ENCODE results near the gene FOXP2.

Gene FOXP2

GRCh38 chr7:114711241-114711640 lies 296.6 kb downstream of the FOXP2 start:
- H3K36me3 ChIP-seq (ENCODE audit: control insufficient read depth in 4 of 4, insufficient read depth in 4 of 4, low read length in 3 of 4), result no peaks in the 10 kb centered on the region
- ChIA-PET CTCF (no interaction called here), POLR2A (no interaction called here)
- WGBS (ENCODE audit: insufficient coverage), result 88% methylated on average over 1 of the region's 4 CpGs
- no peak for DNase-seq
- H3K4me1 ChIP-seq (ENCODE audit: control extremely low read depth in 1 of 4, control insufficient read depth in 4 of 4, insufficient read depth in 4 of 4, low read length in 3 of 4), result no peaks in the 10 kb centered on the region
- H3K27me3 ChIP-seq (replicated peaks in 2 of 5; ENCODE audit: control insufficient read depth in 4 of 5, insufficient read depth in 5 of 5, low read length in 4 of 5), result peaks cover 0 to 4% (median 0%) of the 10 kb centered on the region in 5 experiments
- H3K27ac ChIP-seq (ENCODE audit: insufficient read depth in 1 of 2, low read depth in 1 of 2, low read length in 2 of 2, poor library complexity in 1 of 2, severe bottlenecking in 2 of 2), result no peak overlapping the region
- H3K4me3 ChIP-seq (ENCODE audit: control insufficient read depth in 1 of 7, extremely low read depth in 1 of 7, insufficient read depth in 4 of 7, low read depth in 2 of 7, low read length in 6 of 7), result no peak overlapping the region
- H3K9me3 ChIP-seq (ENCODE audit: control extremely low read depth in 1 of 5, control insufficient read depth in 4 of 5, insufficient read depth in 2 of 5, low read depth in 1 of 5, low read length in 4 of 5), result no peaks in the 10 kb centered on the region

- ChIA-PET CTCF (no interaction called here), POLR2A (no interaction called here)
Measured at GRCh38 chr7:114715907-114716306, 301.3 kb downstream of the FOXP2 start.

GRCh38 chr7:114718861-114719260 lies 304.2 kb downstream of the FOXP2 start:
- H3K27ac ChIP-seq (ENCODE audit: insufficient read depth in 1 of 2, low read depth in 1 of 2, low read length in 2 of 2, poor library complexity in 1 of 2, severe bottlenecking in 2 of 2), result no peak overlapping the region
- H3K36me3 ChIP-seq (ENCODE audit: control insufficient read depth in 4 of 4, insufficient read depth in 4 of 4, low read length in 3 of 4), result no peaks in the 10 kb centered on the region
- H3K4me3 ChIP-seq (ENCODE audit: control insufficient read depth in 1 of 7, extremely low read depth in 1 of 7, insufficient read depth in 4 of 7, low read depth in 2 of 7, low read length in 6 of 7), result no peak overlapping the region
- no peaks in the 10 kb centered on the region for H3K27me3 ChIP-seq (replicated peaks in 2 of 5; ENCODE audit: control insufficient read depth in 4 of 5, insufficient read depth in 5 of 5, low read length in 4 of 5)
- ChIA-PET POLR2A (no interaction called here), CTCF (no interaction called here)
- no peaks in the 10 kb centered on the region for H3K9me3 ChIP-seq (ENCODE audit: control extremely low read depth in 1 of 5, control insufficient read depth in 4 of 5, insufficient read depth in 2 of 5, low read depth in 1 of 5, low read length in 4 of 5)
- no peak for DNase-seq
- WGBS (ENCODE audit: insufficient coverage), result 90% methylated on average over 2 of the region's 3 CpGs
- no peaks in the 10 kb centered on the region for H3K4me1 ChIP-seq (ENCODE audit: control extremely low read depth in 1 of 4, control insufficient read depth in 4 of 4, insufficient read depth in 4 of 4, low read length in 3 of 4)

More at GRCh38 chr7:114715907-114716306, 301.3 kb downstream of the FOXP2 start:
- H3K4me1 ChIP-seq (ENCODE audit: control extremely low read depth in 1 of 4, control insufficient read depth in 4 of 4, insufficient read depth in 4 of 4, low read length in 3 of 4), result no peaks in the 10 kb centered on the region
- 100% methylated on average over 1 of the region's 3 CpGs for WGBS (ENCODE audit: insufficient coverage)
- H3K36me3 ChIP-seq (ENCODE audit: control insufficient read depth in 4 of 4, insufficient read depth in 4 of 4, low read length in 3 of 4), result no peaks in the 10 kb centered on the region
- DNase-seq, result no peak
- no peak overlapping the region for H3K27ac ChIP-seq (ENCODE audit: insufficient read depth in 1 of 2, low read depth in 1 of 2, low read length in 2 of 2, poor library complexity in 1 of 2, severe bottlenecking in 2 of 2)
- no peak overlapping the region for H3K4me3 ChIP-seq (ENCODE audit: control insufficient read depth in 1 of 7, extremely low read depth in 1 of 7, insufficient read depth in 4 of 7, low read depth in 2 of 7, low read length in 6 of 7)
- H3K27me3 ChIP-seq (replicated peaks in 2 of 5; ENCODE audit: control insufficient read depth in 4 of 5, insufficient read depth in 5 of 5, low read length in 4 of 5), result peaks cover 0 to 3% (median 0%) of the 10 kb centered on the region in 5 experiments
- no peaks in the 10 kb centered on the region for H3K9me3 ChIP-seq (ENCODE audit: control extremely low read depth in 1 of 5, control insufficient read depth in 4 of 5, insufficient read depth in 2 of 5, low read depth in 1 of 5, low read length in 4 of 5)

GRCh38 chr7:114720725-114721124 lies 306.1 kb downstream of the FOXP2 start:
- POLR2A ChIA-PET, result no interaction called here
- Histone ChIP-seq H3K4me3 (ENCODE audit: control insufficient read depth in 1 of 7, extremely low read depth in 1 of 7, insufficient read depth in 4 of 7, low read depth in 2 of 7, low read length in 6 of 7) (no peak overlapping the region), H3K27ac (ENCODE audit: insufficient read depth in 1 of 2, low read depth in 1 of 2, low read length in 2 of 2, poor library complexity in 1 of 2, severe bottlenecking in 2 of 2) (no peak overlapping the region), H3K4me1 (ENCODE audit: control extremely low read depth in 1 of 4, control insufficient read depth in 4 of 4, insufficient read depth in 4 of 4, low read length in 3 of 4) (no peaks in the 10 kb centered on the region), H3K9me3 (ENCODE audit: control extremely low read depth in 1 of 5, control insufficient read depth in 4 of 5, insufficient read depth in 2 of 5, low read depth in 1 of 5, low read length in 4 of 5) (no peaks in the 10 kb centered on the region), H3K27me3 (replicated peaks in 2 of 5; ENCODE audit: control insufficient read depth in 4 of 5, insufficient read depth in 5 of 5, low read length in 4 of 5) (no peaks in the 10 kb centered on the region), H3K36me3 (ENCODE audit: control insufficient read depth in 4 of 4, insufficient read depth in 4 of 4, low read length in 3 of 4) (no peaks in the 10 kb centered on the region)
- DNase-seq, result no peak
- CTCF ChIA-PET, result no interaction called here
- 75% methylated on average over 1 of the region's 4 CpGs for WGBS (ENCODE audit: insufficient coverage)

GRCh38 chr7:114722562-114722961 lies 307.9 kb downstream of the FOXP2 start:
- H3K36me3 ChIP-seq (ENCODE audit: control insufficient read depth in 4 of 4, insufficient read depth in 4 of 4, low read length in 3 of 4), result no peaks in the 10 kb centered on the region
- CTCF ChIA-PET, result no interaction called here
- POLR2A ChIA-PET, result no interaction called here
- no peaks in the 10 kb centered on the region for H3K4me1 ChIP-seq (ENCODE audit: control extremely low read depth in 1 of 4, control insufficient read depth in 4 of 4, insufficient read depth in 4 of 4, low read length in 3 of 4)
- no peak overlapping the region for H3K27ac ChIP-seq (ENCODE audit: insufficient read depth in 1 of 2, low read depth in 1 of 2, low read length in 2 of 2, poor library complexity in 1 of 2, severe bottlenecking in 2 of 2)
- no peaks in the 10 kb centered on the region for H3K9me3 ChIP-seq (ENCODE audit: control extremely low read depth in 1 of 5, control insufficient read depth in 4 of 5, insufficient read depth in 2 of 5, low read depth in 1 of 5, low read length in 4 of 5)
- no peak overlapping the region for H3K4me3 ChIP-seq (ENCODE audit: control insufficient read depth in 1 of 7, extremely low read depth in 1 of 7, insufficient read depth in 4 of 7, low read depth in 2 of 7, low read length in 6 of 7)
- no peak for DNase-seq
- H3K27me3 ChIP-seq (replicated peaks in 2 of 5; ENCODE audit: control insufficient read depth in 4 of 5, insufficient read depth in 5 of 5, low read length in 4 of 5), result no peaks in the 10 kb centered on the region

- no peak overlapping the region for H3K4me3 ChIP-seq (ENCODE audit: control insufficient read depth in 1 of 7, extremely low read depth in 1 of 7, insufficient read depth in 4 of 7, low read depth in 2 of 7, low read length in 6 of 7)
- no peak overlapping the region for H3K27ac ChIP-seq (ENCODE audit: insufficient read depth in 1 of 2, low read depth in 1 of 2, low read length in 2 of 2, poor library complexity in 1 of 2, severe bottlenecking in 2 of 2)
- CTCF ChIA-PET, result no interaction called here
- no peak for DNase-seq
- no peaks in the 10 kb centered on the region for H3K27me3 ChIP-seq (replicated peaks in 2 of 5; ENCODE audit: control insufficient read depth in 4 of 5, insufficient read depth in 5 of 5, low read length in 4 of 5)
- no peaks in the 10 kb centered on the region for H3K4me1 ChIP-seq (ENCODE audit: control extremely low read depth in 1 of 4, control insufficient read depth in 4 of 4, insufficient read depth in 4 of 4, low read length in 3 of 4)
- no peaks in the 10 kb centered on the region for H3K36me3 ChIP-seq (ENCODE audit: control insufficient read depth in 4 of 4, insufficient read depth in 4 of 4, low read length in 3 of 4)
- POLR2A ChIA-PET, result no interaction called here
- H3K9me3 ChIP-seq (ENCODE audit: control extremely low read depth in 1 of 5, control insufficient read depth in 4 of 5, insufficient read depth in 2 of 5, low read depth in 1 of 5, low read length in 4 of 5), result no peaks in the 10 kb centered on the region
- WGBS (ENCODE audit: insufficient coverage), result no CpG with 5 or more reads among the region's 1 CpG
Measured at GRCh38 chr7:114723308-114723707, 308.7 kb downstream of the FOXP2 start.

GRCh38 chr7:114740095-114740494 lies 325.5 kb downstream of the FOXP2 start:
- WGBS (ENCODE audit: insufficient coverage), result 76% methylated on average over 2 of the region's 2 CpGs
- Histone ChIP-seq H3K4me3 (ENCODE audit: control insufficient read depth in 1 of 7, extremely low read depth in 1 of 7, insufficient read depth in 4 of 7, low read depth in 2 of 7, low read length in 6 of 7) (no peak overlapping the region), H3K4me1 (ENCODE audit: control extremely low read depth in 1 of 4, control insufficient read depth in 4 of 4, insufficient read depth in 4 of 4, low read length in 3 of 4) (no peaks in the 10 kb centered on the region), H3K27me3 (replicated peaks in 2 of 5; ENCODE audit: control insufficient read depth in 4 of 5, insufficient read depth in 5 of 5, low read length in 4 of 5) (no peaks in the 10 kb centered on the region), H3K9me3 (ENCODE audit: control extremely low read depth in 1 of 5, control insufficient read depth in 4 of 5, insufficient read depth in 2 of 5, low read depth in 1 of 5, low read length in 4 of 5) (no peaks in the 10 kb centered on the region), H3K36me3 (ENCODE audit: control insufficient read depth in 4 of 4, insufficient read depth in 4 of 4, low read length in 3 of 4) (no peaks in the 10 kb centered on the region), H3K27ac (ENCODE audit: insufficient read depth in 1 of 2, low read depth in 1 of 2, low read length in 2 of 2, poor library complexity in 1 of 2, severe bottlenecking in 2 of 2) (no peak overlapping the region)
- CTCF ChIA-PET, result no interaction called here
- peak in 1 of 3 donors; percentile 25 for DNase-seq
- POLR2A ChIA-PET, result no interaction called here

DNA sequence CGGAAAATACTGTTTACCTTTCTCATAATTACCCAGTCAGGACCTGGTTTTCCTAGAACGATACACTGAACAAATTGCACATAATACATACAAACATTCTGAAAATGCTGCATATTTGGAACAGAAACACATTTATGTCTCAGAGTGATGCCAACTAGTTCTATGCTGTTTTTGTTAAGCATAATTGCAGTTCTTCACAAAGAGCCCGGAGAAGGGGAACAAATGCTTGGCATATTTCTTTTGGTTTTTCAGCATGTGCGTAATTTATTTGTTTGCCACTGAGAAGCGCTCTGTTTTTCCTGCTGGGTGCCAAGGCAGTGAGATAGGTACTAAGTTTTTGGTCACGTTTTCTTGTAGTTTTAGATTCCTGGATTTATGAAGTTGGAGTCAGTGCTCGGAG lies 326.3 kb downstream of the FOXP2 start:
- Histone ChIP-seq H3K36me3 (ENCODE audit: control insufficient read depth in 4 of 4, insufficient read depth in 4 of 4, low read length in 3 of 4) (no peaks in the 10 kb centered on the region), H3K4me1 (ENCODE audit: control extremely low read depth in 1 of 4, control insufficient read depth in 4 of 4, insufficient read depth in 4 of 4, low read length in 3 of 4) (no peaks in the 10 kb centered on the region), H3K27me3 (replicated peaks in 2 of 5; ENCODE audit: control insufficient read depth in 4 of 5, insufficient read depth in 5 of 5, low read length in 4 of 5) (no peaks in the 10 kb centered on the region), H3K9me3 (ENCODE audit: control extremely low read depth in 1 of 5, control insufficient read depth in 4 of 5, insufficient read depth in 2 of 5, low read depth in 1 of 5, low read length in 4 of 5) (no peaks in the 10 kb centered on the region), H3K4me3 (ENCODE audit: control insufficient read depth in 1 of 7, extremely low read depth in 1 of 7, insufficient read depth in 4 of 7, low read depth in 2 of 7, low read length in 6 of 7) (no peak overlapping the region), H3K27ac (ENCODE audit: insufficient read depth in 1 of 2, low read depth in 1 of 2, low read length in 2 of 2, poor library complexity in 1 of 2, severe bottlenecking in 2 of 2) (no peak overlapping the region)
- 97% methylated on average over 6 of the region's 7 CpGs for WGBS (ENCODE audit: insufficient coverage)
- ChIA-PET POLR2A (no interaction called here), CTCF (no interaction called here)
- DNase-seq, result no peak
